ENCODE measurements around the gene STRADB.

- no peak for TF ChIP-seq CTCF (IDR thresholded peaks at IDR 0.05)
- no peak for TF ChIP-seq POLR2A (IDR thresholded peaks at IDR 0.05)
Measured at GRCh38 chr2:201447086-201447485, 4.5 kb upstream of the STRADB start.
